A549 treated with AZD2906 at 1 μM for 4 hours (cell line): Measurements from ENCODE around the gene VTI1B. TPM values are rescaled to one million over a fixed set of nuclear protein-coding genes. Genes with fewer than 3 reads are reported as not detected.

Source experiments
- total RNA-seq: library from RNA; stranded (reverse); fragments of 200-300 nt; extraction: Qiagen RNA extraction; gene quantifications from 5 replicates; pipeline ENCODE4 v1.2.3, GENCODE V29; 2022

The VTI1B gene
- total RNA-seq, result 72.9 to 91.3 TPM (median 85.0 TPM) in 5 replicates

GRCh38 chr14:67674480-67675218 lies at the start of gene VTI1B:
VTI1B (minus strand) TSS chr14:67674632; CDS start chr14:67674489, 143 bp downstream.

GRCh38 chr14:67701492-67701891 lies 27.1 kb upstream of the VTI1B start, which contains the start of gene RDH12:
RDH12 (plus strand) TSS chr14:67701886; CDS start chr14:67722643, 20,757 bp downstream.

GRCh38 chr14:67695394-67695949 lies 21.0 kb upstream of the VTI1B start, which contains the start of gene RDH11:
RDH11 (minus strand) TSS chr14:67695764; CDS start chr14:67695703, 61 bp downstream.

GRCh38 chr14:67619446-67620216 lies 54.8 kb downstream of the VTI1B start, which contains the start of gene ARG2:
ARG2 (plus strand) TSS chr14:67619920; CDS start chr14:67619978, 58 bp downstream.

GRCh38 chr14:67599698-67600561 lies 74.5 kb downstream of the VTI1B start, which contains the start of gene PIGH:
PIGH (minus strand) TSS chr14:67600268; CDS start chr14:67600203, 65 bp downstream.

Other genes starting within 250 kb of the VTI1B start
- 0.17 to 0.32 TPM (median 0.19 TPM) in 5 replicates for gene TMEM229B, start 185.9 kb downstream of the VTI1B start, total RNA-seq
- 2.2 to 3.8 TPM (median 3.1 TPM) in 5 replicates for gene PLEKHH1, start 141.3 kb downstream of the VTI1B start, total RNA-seq
- 16.5 to 19.5 TPM (median 18.5 TPM) in 5 replicates for gene PIGH, start 74.4 kb downstream of the VTI1B start, total RNA-seq
- 1.5 to 2.5 TPM (median 2.1 TPM) in 5 replicates for gene ARG2, start 54.7 kb downstream of the VTI1B start, total RNA-seq
- 50.5 to 58.3 TPM (median 52.3 TPM) in 5 replicates for gene RDH11, start 21.1 kb upstream of the VTI1B start, total RNA-seq
- 0.03 to 0.07 TPM (median 0.06 TPM) in 3 of 5 replicates, not detected in the others for gene RDH12, start 27.3 kb upstream of the VTI1B start, total RNA-seq
- 5.0 to 6.2 TPM (median 5.5 TPM) in 5 replicates for gene ZFYVE26, start 142.0 kb upstream of the VTI1B start, total RNA-seq
- 3.6 to 5.6 TPM (median 4.2 TPM) in 5 replicates for gene RAD51B, start 145.1 kb upstream of the VTI1B start, total RNA-seq